Glutamatergic neuron (in vitro differentiated cells): ENCODE data around the gene HOXD8. TPM values are rescaled to one million over a fixed set of nuclear protein-coding genes. Genes with fewer than 3 reads are reported as not detected.

ENCODE experiments used
- DNase-seq: peaks from one replicate; pipeline ENCODE4 v3.0.0; 2022
- H3K27ac Mint-ChIP-seq: one replicate; pipeline ENCODE4 v1.8.0; 2020; ENCODE audit warnings: mild to moderate bottlenecking, mixed read lengths, inconsistent platforms; ENCODE audit not compliant: unreplicated experiment
- H3K27me3 Mint-ChIP-seq: one replicate; pipeline ENCODE4 v1.8.0; 2020; ENCODE audit warnings: mild to moderate bottlenecking, moderate library complexity, mixed read lengths, inconsistent platforms; ENCODE audit not compliant: unreplicated experiment
- H3K36me3 Mint-ChIP-seq: one replicate; pipeline ENCODE4 v1.8.0; 2020; ENCODE audit warnings: mild to moderate bottlenecking, mixed read lengths, inconsistent platforms; ENCODE audit not compliant: unreplicated experiment
- H3K4me1 Mint-ChIP-seq: one replicate; pipeline ENCODE4 v1.8.0; 2020; ENCODE audit warnings: mild to moderate bottlenecking, low read depth, mixed read lengths, inconsistent platforms; ENCODE audit not compliant: unreplicated experiment
- H3K4me3 Mint-ChIP-seq: one replicate; pipeline ENCODE4 v1.8.0; 2020; ENCODE audit warnings: mild to moderate bottlenecking, mixed read lengths, inconsistent platforms; ENCODE audit not compliant: unreplicated experiment
- H3K9me3 Mint-ChIP-seq: one replicate; pipeline ENCODE4 v1.8.0; 2020; ENCODE audit warnings: mild to moderate bottlenecking, moderate library complexity, mixed read lengths, inconsistent platforms; ENCODE audit not compliant: unreplicated experiment
- total RNA-seq: library from RNA; stranded (reverse); fragmentation: NEBNext Ultra II Directional; extraction: Animal tissue kit (Norgen Biotek cat#: 25700); gene quantifications from one replicate; pipeline ENCODE4 v1.2.1, GENCODE V29; 2021; ENCODE audit not compliant: unreplicated experiment
- TF ChIP-seq, protein P1 (sequence below): fragments of 200-600 bp; sonication (generic); IDR thresholded peaks from one replicate; pipeline ENCODE4 v1.5.0; 2021; ENCODE audit not compliant: partially characterized antibody, unreplicated experiment

Gene HOXD8
- total RNA-seq, 1 donor from 2014 or later, result 0.27 TPM

GRCh38 chr2:176130147-176130956, 847 bp downstream of the HOXD8 start:
- H3K27me3 Mint-ChIP-seq, result peaks cover 57% of the 10 kb centered on the region
- peaks cover 27% of the 10 kb centered on the region for H3K9me3 Mint-ChIP-seq
- peak; percentile 71 for DNase-seq
- TF ChIP-seq, protein P1, sequence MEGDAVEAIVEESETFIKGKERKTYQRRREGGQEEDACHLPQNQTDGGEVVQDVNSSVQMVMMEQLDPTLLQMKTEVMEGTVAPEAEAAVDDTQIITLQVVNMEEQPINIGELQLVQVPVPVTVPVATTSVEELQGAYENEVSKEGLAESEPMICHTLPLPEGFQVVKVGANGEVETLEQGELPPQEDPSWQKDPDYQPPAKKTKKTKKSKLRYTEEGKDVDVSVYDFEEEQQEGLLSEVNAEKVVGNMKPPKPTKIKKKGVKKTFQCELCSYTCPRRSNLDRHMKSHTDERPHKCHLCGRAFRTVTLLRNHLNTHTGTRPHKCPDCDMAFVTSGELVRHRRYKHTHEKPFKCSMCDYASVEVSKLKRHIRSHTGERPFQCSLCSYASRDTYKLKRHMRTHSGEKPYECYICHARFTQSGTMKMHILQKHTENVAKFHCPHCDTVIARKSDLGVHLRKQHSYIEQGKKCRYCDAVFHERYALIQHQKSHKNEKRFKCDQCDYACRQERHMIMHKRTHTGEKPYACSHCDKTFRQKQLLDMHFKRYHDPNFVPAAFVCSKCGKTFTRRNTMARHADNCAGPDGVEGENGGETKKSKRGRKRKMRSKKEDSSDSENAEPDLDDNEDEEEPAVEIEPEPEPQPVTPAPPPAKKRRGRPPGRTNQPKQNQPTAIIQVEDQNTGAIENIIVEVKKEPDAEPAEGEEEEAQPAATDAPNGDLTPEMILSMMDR, result no peak
- H3K27ac Mint-ChIP-seq, result no peak overlapping the region
- no peaks in the 10 kb centered on the region for H3K36me3 Mint-ChIP-seq
- H3K4me1 Mint-ChIP-seq, result peaks cover 7% of the 10 kb centered on the region
- H3K4me3 Mint-ChIP-seq, result peak overlapping the region; percentile 82

GRCh38 chr2:176130957-176131847, 1.7 kb downstream of the HOXD8 start:
- H3K9me3 Mint-ChIP-seq, result peaks cover 25% of the 10 kb centered on the region
- peaks cover 57% of the 10 kb centered on the region for H3K27me3 Mint-ChIP-seq
- TF ChIP-seq, protein P1, result no peak
- no peak for DNase-seq
- no peak overlapping the region for H3K27ac Mint-ChIP-seq
- peaks cover 7% of the 10 kb centered on the region for H3K4me1 Mint-ChIP-seq
- H3K36me3 Mint-ChIP-seq, result no peaks in the 10 kb centered on the region
- peak overlapping the region; percentile 82 for H3K4me3 Mint-ChIP-seq

- peaks cover 7% of the 10 kb centered on the region for H3K4me1 Mint-ChIP-seq
- TF ChIP-seq, protein P1, result no peak
- H3K9me3 Mint-ChIP-seq, result peaks cover 27% of the 10 kb centered on the region
- H3K27ac Mint-ChIP-seq, result no peak overlapping the region
- peak overlapping the region; percentile 38 for H3K4me3 Mint-ChIP-seq
- H3K27me3 Mint-ChIP-seq, result peaks cover 56% of the 10 kb centered on the region
- DNase-seq, result no peak
- no peaks in the 10 kb centered on the region for H3K36me3 Mint-ChIP-seq
Observed at GRCh38 chr2:176131848-176132158, 2.3 kb downstream of the HOXD8 start.

DNA sequence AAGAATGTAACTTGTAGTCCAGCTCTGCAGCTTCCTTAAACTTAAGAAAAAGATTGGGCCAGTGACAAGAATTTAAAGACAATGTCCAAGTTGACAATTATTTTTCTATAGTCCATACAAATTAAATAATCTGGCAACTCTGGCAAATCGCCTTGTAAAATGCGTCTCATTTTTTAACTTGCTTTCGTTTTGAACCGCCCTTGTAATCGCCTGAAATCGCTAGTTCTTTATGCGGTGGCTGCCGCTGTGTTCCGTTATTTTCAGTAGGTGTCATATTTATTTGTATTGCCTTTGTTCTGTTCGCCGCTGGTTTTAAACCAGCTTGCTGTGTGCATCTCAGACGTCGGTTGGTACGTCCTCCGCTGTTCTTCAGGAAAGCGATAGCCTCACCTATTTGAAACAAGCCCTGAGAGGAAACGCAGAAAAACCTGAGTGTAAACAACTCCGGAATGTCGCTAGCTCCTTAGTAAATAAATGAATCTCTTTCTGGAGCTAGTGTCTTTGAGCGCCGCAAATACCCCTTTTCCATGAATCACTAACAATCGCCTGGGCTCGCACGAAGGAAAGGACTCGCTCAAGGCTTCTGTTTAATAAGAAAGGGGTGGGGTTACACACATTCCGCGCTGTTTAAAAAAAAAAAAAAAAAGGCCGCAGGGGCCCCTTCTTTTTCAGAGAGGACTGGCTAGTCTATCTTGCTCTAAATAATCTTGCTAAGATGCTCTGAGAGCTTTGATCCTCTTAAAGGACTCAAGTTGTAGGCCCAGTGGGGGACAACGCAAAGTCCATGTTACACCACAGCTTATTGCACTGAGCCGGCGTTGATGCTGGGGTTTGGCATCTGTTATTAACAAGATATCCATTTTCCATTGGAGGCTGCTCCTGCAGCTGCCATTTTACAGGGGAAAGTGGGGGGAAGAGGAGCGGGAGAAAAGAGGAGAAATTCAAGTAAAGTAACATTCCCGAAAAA, 3.0 kb downstream of the HOXD8 start:
- Mint-ChIP-seq H3K4me3 (no peak overlapping the region), H3K9me3 (peaks cover 30% of the 10 kb centered on the region), H3K27me3 (peaks cover 63% of the 10 kb centered on the region), H3K27ac (no peak overlapping the region), H3K4me1 (peaks cover 7% of the 10 kb centered on the region), H3K36me3 (no peaks in the 10 kb centered on the region)
- no peak for DNase-seq
- TF ChIP-seq, protein P1, result no peak
